KMS-11 (cell line): ENCODE data around the gene TAF3.

Experiments used
- H2AFZ ChIP-seq: fragments of 200-600 bp; sonication (generic); 2 replicates; pipeline ENCODE4 v1.6.1; 2016; ENCODE audit warnings: antibody characterized with exemption, mixed run types, low read depth
- H3K27ac ChIP-seq: fragments of 200-600 bp; sonication (generic); 2 replicates; pipeline ENCODE4 v1.6.1; 2016; ENCODE audit warnings: mild to moderate bottlenecking, mixed run types
- H3K27me3 ChIP-seq: fragments of 200-600 bp; sonication (generic); 2 replicates; pipeline ENCODE4 v1.6.1; 2017; ENCODE audit warnings: mild to moderate bottlenecking, low read depth, mixed run types, moderate library complexity; ENCODE audit not compliant: insufficient read depth
- H3K36me3 ChIP-seq: fragments of 200-600 bp; sonication (generic); 2 replicates; pipeline ENCODE4 v1.6.1; 2017; ENCODE audit warnings: mild to moderate bottlenecking, mixed run types; ENCODE audit not compliant: insufficient read depth
- H3K4me1 ChIP-seq: fragments of 200-600 bp; sonication (generic); 2 replicates; pipeline ENCODE4 v1.6.1; 2016; ENCODE audit warnings: mild to moderate bottlenecking, low read depth, mixed run types; ENCODE audit not compliant: poor library complexity, severe bottlenecking
- H3K4me2 ChIP-seq: fragments of 200-600 bp; sonication (generic); 2 replicates; pipeline ENCODE4 v1.7.0; 2016; ENCODE audit warnings: mild to moderate bottlenecking, mixed run types
- H3K4me3 ChIP-seq: fragments of 200-600 bp; sonication (generic); IDR thresholded peaks from 2 replicates; pipeline ENCODE4 v1.6.1; 2017; ENCODE audit warnings: low read depth, low read length, mixed read lengths; ENCODE audit not compliant: insufficient read depth
- H3K79me2 ChIP-seq: fragments of 200-600 bp; sonication (generic); 2 replicates; pipeline ENCODE4 v1.6.1; 2016; ENCODE audit warnings: low read depth, mixed run types; ENCODE audit not compliant: insufficient read depth
- H3K9ac ChIP-seq: fragments of 200-600 bp; sonication (generic); 2 replicates; pipeline ENCODE4 v1.6.1; 2016; ENCODE audit warnings: mild to moderate bottlenecking, mixed run types
- H4K20me1 ChIP-seq: fragments of 200-600 bp; sonication (generic); 2 replicates; pipeline ENCODE4 v1.6.1; 2016; ENCODE audit warnings: mild to moderate bottlenecking, mixed run types; ENCODE audit not compliant: insufficient read depth
- CTCF ChIP-seq: fragments of 200-600 bp; sonication (generic); conservative IDR thresholded peaks from 2 replicates; pipeline ENCODE4 v1.6.1; 2017; ENCODE audit warnings: low read depth, mild to moderate bottlenecking, antibody characterized with exemption, low read length, moderate library complexity, mixed read lengths

The TAF3 gene

DNA sequence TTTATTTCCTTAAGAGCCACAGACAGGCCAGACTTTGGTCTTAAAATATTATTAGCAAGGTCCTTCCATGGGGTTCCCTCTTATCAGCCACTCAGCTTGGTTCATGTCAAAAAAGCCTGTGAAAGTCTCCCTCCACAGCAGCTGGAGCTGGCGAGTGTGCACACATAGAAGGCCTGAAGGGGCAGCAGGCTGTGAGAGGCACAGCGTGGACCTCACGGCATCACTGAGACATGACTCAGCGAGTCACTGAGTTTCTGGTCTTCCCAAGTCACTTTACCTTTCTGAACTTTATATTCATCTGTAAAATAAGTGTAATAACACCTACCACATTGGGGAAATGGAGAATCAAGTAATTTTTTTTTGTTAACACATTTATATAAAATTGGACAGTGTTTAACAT lies 8.7 kb downstream of the TAF3 start:
- no peak overlapping the region for H3K4me2 ChIP-seq
- no peak overlapping the region for H3K9ac ChIP-seq
- peaks cover 24% of the 10 kb centered on the region; the same call in 1 of the 2 replicates for H3K79me2 ChIP-seq
- H3K36me3 ChIP-seq: peaks cover 6% of the 10 kb centered on the region; the same call in 1 of the 2 replicates
- no peak overlapping the region for H3K4me3 ChIP-seq
- no peaks in the 10 kb centered on the region for H4K20me1 ChIP-seq
- no peaks in the 10 kb centered on the region for H3K27me3 ChIP-seq
- no peak overlapping the region for H2AFZ ChIP-seq
- H3K27ac ChIP-seq: no peak overlapping the region
- TF ChIP-seq CTCF: no peak
- H3K4me1 ChIP-seq: no peaks in the 10 kb centered on the region

DNA sequence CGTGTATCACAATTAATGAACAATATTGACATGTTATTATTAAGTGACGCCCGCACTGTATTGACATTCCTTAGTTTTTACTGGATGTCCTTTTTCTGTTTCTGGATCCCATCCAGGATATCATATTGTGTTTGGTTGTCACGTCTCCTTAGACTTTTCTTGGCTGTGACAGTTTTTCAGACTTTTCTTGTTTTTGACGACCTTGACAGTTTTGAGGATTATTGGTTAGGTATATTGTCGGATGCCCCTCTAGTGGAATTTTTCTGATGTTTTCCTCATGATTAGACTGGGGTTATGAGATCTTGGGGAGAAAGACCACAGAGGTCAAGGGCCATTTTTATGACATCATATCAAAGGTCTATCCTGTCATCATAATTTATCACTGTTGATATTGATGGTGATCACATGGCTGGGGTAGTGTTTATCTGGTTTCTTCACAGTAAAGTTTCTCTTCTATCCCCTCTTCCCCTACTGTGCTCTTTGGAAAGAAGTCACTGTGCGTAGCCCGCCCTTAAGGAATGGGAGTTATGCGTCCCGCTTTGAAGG lies 11.1 kb downstream of the TAF3 start:
- Histone ChIP-seq H3K36me3 (peaks cover 6% of the 10 kb centered on the region; the same call in 1 of the 2 replicates), H3K4me2 (no peak overlapping the region), H3K9ac (no peak overlapping the region), H4K20me1 (no peaks in the 10 kb centered on the region), H3K4me1 (no peaks in the 10 kb centered on the region), H2AFZ (no peak overlapping the region), H3K4me3 (no peak overlapping the region), H3K27me3 (no peaks in the 10 kb centered on the region), H3K27ac (no peak overlapping the region), H3K79me2 (peaks cover 35% of the 10 kb centered on the region; the same call in 1 of the 2 replicates)
- no peak for TF ChIP-seq CTCF

DNA sequence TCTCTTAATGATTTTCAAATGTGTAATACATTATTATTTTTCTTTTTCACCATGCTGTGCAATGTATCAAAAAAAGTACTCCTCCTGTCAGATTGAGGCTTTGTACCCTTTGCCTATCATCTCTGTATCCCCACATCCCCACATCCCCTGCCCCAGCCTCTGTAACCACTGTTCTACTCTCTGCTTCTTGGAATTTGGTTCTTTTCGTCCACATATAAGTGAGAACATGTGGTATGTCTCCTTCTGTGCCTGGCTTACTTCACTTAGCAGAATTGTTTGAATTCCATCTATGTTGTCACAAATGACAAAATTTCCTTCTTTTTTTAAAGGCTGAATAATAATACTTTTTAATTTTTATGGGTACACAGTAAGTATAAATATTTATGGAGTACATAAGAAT lies 13.8 kb downstream of the TAF3 start:
- H3K4me3 ChIP-seq: no peak overlapping the region
- no peak overlapping the region for H3K27ac ChIP-seq
- H3K4me1 ChIP-seq: no peaks in the 10 kb centered on the region
- H3K27me3 ChIP-seq: no peaks in the 10 kb centered on the region
- H3K4me2 ChIP-seq: no peak overlapping the region
- H4K20me1 ChIP-seq: no peaks in the 10 kb centered on the region
- H3K9ac ChIP-seq: no peak overlapping the region
- peaks cover 45% of the 10 kb centered on the region for H3K79me2 ChIP-seq
- no peaks in the 10 kb centered on the region; the same call in 1 of the 2 replicates for H3K36me3 ChIP-seq
- TF ChIP-seq CTCF: no peak
- no peak overlapping the region for H2AFZ ChIP-seq

DNA sequence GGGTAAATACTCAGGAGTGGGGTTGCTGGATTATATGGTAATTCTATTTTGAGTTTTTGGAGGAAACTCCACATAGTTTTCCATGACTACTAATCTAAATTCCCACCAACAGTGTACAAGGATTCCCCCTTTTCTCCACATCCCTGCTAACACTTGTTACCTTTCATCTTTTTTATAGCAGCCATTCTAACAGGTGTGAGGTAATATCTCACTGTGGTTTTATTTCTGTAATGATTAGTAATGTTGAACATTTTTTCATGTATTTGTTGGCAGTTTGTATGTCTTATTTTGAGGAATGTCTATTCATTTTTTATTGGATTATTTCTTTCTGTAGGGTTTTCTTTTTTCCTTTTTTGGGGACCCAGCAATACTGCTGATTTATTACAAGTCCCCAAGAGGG lies 14.9 kb downstream of the TAF3 start:
- Histone ChIP-seq H3K27me3 (no peaks in the 10 kb centered on the region), H3K4me1 (no peaks in the 10 kb centered on the region), H3K4me2 (no peak overlapping the region), H3K27ac (no peak overlapping the region), H2AFZ (no peak overlapping the region), H3K9ac (no peak overlapping the region), H4K20me1 (no peaks in the 10 kb centered on the region), H3K36me3 (no peaks in the 10 kb centered on the region), H3K79me2 (peaks cover 38% of the 10 kb centered on the region), H3K4me3 (no peak overlapping the region)
- TF ChIP-seq CTCF: no peak
